ENCODE measurements around the gene ERC1. TPM values are rescaled to one million over a fixed set of nuclear protein-coding genes. Genes with fewer than 3 reads are reported as not detected.

The ERC1 gene
- total and polyA plus RNA-seq, 9 of the 15 experiments (the other 6 are each of a cell fraction or from before 2014, with no cell fraction given) = 0.74 to 11.8 (median 4.8) TPM

GRCh38 chr12:1377681-1378080, 386.7 kb downstream of the ERC1 start (continued):
- no peak for TF ChIP-seq E2F4 (CRISPR knock-in tag; IDR thresholded peaks at IDR 0.05; ENCODE audit: low read depth)
- TF ChIP-seq TAL1 (IDR thresholded peaks at IDR 0.05) = no peak
- TF ChIP-seq, protein P1, sequence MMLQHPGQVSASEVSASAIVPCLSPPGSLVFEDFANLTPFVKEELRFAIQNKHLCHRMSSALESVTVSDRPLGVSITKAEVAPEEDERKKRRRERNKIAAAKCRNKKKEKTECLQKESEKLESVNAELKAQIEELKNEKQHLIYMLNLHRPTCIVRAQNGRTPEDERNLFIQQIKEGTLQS (IDR thresholded peaks at IDR 0.05) = no peak
- TF ChIP-seq, protein P1 (CRISPR knock-in tag; conservative IDR thresholded peaks at IDR 0.05) = no peak
- no peak for TF ChIP-seq ZNF57 (CRISPR knock-in tag; IDR thresholded peaks at IDR 0.05)
- no peak for TF ChIP-seq PHB2 (IDR thresholded peaks at IDR 0.05; ENCODE audit: low read depth)
- no peak for TF ChIP-seq MBD2 (IDR thresholded peaks at IDR 0.05; ENCODE audit: borderline replicate concordance, low read depth)
- no peak for TF ChIP-seq HDAC3 (IDR thresholded peaks at IDR 0.05; ENCODE audit: borderline replicate concordance, partially characterized antibody)
- no peak for TF ChIP-seq PREB (CRISPR knock-in tag; IDR thresholded peaks at IDR 0.05)
- no peak for TF ChIP-seq FIP1L1 (IDR thresholded peaks at IDR 0.05; ENCODE audit: low read depth, low read length, poor library complexity, severe bottlenecking)
- TF ChIP-seq ZNF707 (CRISPR knock-in tag; conservative IDR thresholded peaks at IDR 0.05) = no peak

All from K562 (cell line).